ENCODE data around the gene LNX1.
A peak's percentile ranks its signal among the peaks of the same experiment; 100 is the strongest.
"Not testable (repeated sequence)": the region's sequence is repeated elsewhere in the genome, so short reads cannot be mapped to it uniquely, and the experiment has no call there.

Gene LNX1

DNA sequence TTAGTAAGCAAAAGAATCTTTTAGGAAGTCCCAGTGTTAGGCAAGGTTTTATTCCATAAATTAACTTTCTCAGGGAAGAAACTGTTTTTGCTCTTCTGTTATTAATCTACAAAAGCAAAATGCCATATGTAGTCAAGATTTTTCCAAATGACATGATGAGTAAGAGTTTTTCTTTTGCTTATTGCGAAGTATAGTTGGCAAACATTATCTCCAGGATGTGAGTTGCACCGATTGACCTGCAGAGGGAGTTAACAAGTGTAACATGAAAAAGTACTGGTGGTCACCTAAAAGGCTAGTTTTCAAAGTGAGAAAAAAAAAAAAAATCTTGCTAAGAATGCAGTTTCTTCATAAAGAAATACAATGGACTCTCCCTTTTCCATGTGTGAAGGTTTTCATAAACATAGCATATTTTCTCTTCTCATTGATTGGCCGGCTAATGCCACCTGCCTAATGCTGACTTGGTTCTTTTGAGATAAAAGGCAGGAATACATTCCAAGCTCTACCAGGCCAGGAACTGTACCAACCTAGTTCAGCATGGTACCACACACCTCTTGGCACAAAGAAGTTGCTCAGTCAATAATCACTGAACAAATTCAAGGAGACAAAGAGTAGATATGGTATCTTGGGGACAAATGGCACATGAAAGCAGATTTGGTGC is 100.2 kb downstream of the LNX1 start:
- DNase-seq, result peak; percentile 73

- no peak for DNase-seq
Measured at GRCh38 chr4:53490161-53490956, 100.9 kb downstream of the LNX1 start.

- DNase-seq, result peak; percentile 29
Measured at GRCh38 chr4:53489279-53489889, 101.9 kb downstream of the LNX1 start.

DNA sequence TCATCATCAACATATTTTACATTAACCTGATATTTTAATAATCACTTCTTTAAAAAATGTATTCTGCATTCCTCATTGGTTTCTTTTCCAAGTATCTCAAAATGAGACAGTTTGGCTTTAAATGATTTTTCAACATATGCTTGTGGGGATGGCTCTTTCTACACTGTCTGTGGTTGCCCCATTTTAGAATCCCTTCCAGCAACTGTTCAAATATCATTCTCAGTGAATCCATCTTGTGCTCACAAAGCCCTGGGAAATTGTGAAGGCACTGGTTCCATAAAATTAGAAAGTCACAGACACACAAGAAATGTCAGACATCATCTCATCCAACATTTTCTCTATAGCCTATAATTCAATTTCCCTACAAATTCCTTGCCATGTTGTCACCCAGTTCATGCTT is 103.5 kb downstream of the LNX1 start:
- DNase-seq, result no peak

DNA sequence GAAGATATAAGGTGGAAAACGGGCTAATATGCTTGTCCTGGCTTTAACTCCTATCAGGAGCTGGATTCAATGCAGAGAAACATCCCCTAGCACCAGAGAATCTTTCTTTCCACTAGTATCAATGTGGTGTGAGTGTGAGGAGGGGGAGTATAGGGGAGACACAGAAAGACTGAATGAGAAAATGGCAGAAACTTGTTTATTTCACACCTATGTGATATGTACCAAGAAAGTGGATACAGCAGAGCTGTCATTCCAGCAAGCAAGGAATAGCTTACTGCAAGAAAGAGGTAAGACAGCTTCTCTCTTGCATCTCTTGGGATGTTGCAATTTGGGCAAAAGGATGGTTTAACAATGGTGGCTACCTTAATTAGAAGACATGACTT is 105.6 kb downstream of the LNX1 start:
- no peak for DNase-seq

- no peak for DNase-seq
Measured at GRCh38 chr4:53484911-53485657, 106.2 kb downstream of the LNX1 start.

GRCh38 chr4:53483250-53483649 is 108.0 kb downstream of the LNX1 start:
- DNase-seq, result no peak

DNA sequence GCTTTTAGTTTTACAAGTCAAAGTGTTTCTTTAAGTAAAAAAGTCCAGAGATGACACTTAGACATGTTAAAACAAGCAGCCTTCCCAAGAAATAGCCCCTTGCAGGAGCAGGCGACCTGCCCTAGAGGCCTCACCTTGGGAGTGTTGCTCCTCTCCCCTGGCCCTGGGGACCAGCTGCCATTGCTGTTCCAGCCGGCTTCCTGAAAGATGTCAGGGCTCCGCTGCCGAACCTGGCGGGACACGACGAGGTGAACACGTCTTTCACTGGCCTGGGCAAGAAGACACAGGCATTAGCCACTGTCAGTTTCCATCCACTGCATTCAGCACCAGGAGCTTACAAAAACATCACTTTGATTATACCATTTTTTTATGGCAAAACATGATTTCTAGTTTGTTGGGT is 109.7 kb downstream of the LNX1 start:
- no peak for DNase-seq

GRCh38 chr4:53480909-53481308 is 110.4 kb downstream of the LNX1 start:
- no peak for DNase-seq

DNA sequence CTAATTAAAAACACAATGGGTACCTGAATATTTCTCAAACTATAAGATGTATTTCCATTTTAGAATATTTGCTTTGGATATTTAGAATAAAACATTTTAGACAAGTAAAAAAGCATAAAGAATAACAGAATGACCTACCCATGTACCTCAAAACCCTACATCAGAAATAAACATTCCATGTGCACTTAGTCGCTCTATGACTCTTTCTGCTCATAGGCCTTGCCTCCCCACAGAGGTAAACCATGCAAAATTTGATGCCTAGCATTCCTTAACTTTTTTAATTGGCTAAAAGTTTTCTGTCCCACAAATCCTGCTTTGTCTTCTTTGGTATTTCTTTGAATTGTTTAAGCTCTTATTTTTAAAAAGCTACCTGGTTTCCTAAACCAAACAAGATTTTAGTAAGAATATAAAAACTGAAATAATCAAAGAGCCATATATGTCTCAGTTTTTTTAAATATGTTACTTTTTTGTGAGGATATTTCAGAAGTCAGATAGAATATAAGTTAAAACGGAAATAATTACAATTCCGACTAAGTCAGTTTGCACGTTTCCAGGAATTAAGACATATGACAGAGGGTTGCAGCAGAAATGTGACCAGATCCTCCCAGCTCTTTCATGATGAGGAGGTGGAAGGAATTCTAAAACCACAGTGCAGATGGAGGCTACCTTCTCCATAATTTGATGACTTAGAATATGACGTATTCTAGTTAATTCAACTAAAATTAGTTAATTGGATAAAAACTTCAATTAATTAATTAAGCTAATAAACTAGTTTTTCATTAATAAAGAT is 111.4 kb downstream of the LNX1 start:
- no peak for DNase-seq

DNA sequence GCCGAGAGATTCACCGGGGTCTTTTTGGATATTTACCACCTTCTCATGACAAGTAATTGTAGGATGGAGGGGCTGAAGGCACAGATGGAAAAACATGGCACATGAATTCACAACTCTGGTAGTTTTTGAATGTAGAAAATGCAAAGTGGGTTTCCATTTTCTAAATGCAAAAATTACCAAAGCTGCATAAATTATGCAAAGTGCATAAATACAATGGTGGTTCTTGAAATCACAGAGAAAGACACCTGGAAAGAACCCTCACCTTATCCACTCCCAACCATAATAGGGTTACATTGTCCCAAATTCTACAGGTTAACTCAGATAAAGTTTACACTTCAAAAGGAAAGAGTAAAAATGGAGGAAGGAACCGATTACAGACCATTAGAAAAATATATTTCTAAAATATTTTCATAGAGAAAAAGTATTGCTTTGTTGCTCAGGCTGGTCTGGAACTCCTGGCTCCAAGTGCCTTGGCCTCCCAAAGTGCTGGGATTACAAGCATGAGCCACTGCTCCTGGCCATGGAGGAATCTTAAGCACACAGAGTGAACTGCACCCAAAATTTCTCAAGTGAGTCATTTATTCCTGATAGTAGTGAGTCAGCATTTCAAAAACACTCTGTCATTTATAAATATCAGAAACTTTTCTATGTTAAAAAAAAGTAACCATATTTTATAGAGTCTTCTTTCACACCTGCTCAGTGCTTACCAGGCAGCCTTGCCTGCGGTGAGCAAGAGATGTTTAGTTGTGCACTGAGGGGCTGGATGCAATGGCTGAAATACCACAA is 112.4 kb downstream of the LNX1 start:
- peak; percentile 22 for DNase-seq

DNA sequence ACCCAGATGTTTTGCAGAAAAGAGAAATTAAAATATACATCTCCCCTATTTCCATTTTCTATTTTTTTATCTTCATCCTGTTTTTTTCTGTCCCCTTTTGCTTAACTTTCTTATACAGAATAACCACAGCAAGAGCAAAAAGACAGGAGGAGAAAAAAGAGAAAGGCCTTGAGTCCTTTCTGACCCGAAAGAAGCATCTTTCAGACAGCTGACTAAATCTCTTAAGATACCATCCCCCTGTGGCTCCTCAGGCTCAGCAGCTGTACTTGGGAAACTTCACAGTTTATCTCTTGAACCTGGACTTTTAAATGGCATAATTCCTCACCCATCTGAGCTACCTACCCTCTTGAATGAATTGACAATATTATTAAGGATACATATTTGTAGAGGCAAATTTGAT is 113.7 kb downstream of the LNX1 start:
- DNase-seq, result peak; percentile 66

GRCh38 chr4:53477038-53477565 is 114.2 kb downstream of the LNX1 start:
- no peak for DNase-seq

DNA sequence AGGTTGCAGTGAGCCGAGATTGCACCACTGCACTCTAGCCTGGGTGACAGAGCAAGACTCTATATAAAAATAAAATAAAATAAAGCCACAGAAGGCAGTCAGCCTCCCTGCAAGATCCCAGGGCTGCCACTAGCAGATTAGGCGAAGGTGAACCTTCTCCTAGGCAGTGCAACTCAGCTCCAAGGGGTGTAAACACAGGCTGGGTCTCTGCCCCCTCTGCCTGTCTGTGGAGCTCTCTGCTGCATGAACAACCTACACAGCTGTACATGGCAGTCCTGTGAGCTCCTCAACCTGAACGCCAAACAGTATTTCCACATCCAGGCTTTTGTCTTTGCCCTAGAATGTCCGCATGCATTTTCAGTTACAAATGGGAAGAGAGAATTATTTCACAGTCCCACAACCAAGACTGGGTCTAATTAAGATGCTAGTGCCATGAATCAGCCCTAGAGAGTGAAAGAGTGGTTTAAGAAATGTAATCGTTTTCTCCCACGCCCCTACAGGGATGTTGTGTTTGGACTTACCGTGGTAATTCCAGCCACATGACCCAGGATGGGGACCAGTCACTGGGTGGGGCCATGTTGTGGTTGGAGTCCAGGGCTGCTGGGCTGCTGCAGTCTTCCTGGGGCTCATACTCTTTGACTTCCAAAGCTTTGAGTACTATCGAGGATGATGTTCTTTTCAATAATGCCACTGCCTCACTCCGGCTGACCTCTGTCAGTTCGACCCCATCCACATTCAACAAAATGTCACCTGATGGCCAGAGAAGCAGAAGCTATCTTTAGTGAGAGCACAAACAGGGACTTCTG is 114.9 kb downstream of the LNX1 start:
- DNase-seq, result peak; percentile 46

- DNase-seq, result not testable (repeated sequence)
Measured at GRCh38 chr4:53466576-53466975, 124.7 kb downstream of the LNX1 start.

DNA sequence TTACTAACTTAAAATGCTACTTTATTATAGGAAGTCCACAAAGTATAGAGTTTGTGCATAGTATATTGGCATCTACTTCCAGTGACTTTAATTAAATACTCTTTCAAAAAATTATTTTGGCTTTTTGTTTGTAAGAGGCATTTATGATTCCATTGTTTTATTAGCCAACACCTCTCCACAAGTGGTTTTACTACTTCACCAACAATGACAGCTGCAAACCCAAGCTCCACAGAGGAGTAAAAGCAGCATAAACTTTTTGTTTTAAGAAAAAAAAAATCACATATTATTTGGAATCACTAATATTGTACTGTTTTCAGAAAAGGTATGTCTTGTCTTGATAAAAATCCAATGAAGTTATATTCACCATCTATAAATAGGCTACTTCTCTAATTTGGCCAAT is 125.4 kb downstream of the LNX1 start:
- no peak for DNase-seq

- DNase-seq, result no peak
Measured at GRCh38 chr4:53465281-53465680, 126.0 kb downstream of the LNX1 start.

DNA sequence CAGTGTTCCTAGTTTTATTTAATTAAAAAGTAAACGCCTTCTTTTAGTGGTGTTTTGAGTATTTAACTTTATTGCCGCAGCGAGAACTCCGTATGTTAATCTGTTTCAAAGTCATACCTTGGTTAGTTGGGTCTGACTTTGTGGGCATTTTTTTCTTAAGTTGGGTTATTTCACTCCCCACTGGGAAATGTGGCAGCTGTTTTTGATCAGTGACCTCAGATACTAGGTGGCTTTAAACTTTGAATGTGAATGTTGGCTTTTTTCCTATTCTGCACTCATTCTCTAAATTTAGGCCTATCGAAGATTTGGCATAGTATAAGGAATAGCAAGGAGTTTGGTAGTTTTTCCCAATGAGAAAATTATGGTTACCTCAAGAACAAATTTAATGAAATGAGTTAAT is 127.9 kb downstream of the LNX1 start:
- no peak for DNase-seq

- DNase-seq, result no peak
Measured at GRCh38 chr4:53461244-53461643, 130.0 kb downstream of the LNX1 start.

DNA sequence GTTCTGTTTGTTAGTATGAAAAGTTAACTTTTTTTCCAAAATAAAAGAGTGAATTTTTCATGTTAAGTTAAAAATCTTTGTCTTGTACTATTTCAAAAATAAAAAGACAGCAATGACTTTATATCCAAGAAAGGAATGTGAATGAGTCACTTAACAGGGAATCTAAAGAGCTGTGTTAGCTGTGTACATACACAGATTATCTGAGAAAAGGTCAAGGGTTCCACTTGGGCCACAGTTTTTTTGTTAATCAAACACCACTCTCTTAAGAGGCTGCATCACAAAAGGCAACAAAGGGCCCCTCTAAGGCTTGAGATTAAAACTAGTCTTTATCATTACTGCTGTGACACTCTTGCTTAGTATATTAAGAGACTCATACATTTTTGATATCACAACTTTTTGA is 131.7 kb downstream of the LNX1 start:
- DNase-seq, result no peak

- no peak for DNase-seq
Measured at GRCh38 chr4:53456178-53456577, 135.1 kb downstream of the LNX1 start.
